Erythroblast (primary cell): ENCODE measurements around the gene ESR1.
"Not testable (repeated sequence)": the region's sequence is repeated elsewhere in the genome, so short reads cannot be mapped to it uniquely, and the experiment has no call there.

Experiments used
- DNase-seq, 2 experiments: peaks; one replicate each; lab custom pipeline; 2025; lab: John Stamatoyannopoulos, UW
- GATA1 ChIP-seq: IDR thresholded peaks from 2 replicates; pipeline ENCODE4 v1.6.1; 2011; ENCODE audit warnings: low read depth, mild to moderate bottlenecking, control low read depth, low read length, moderate library complexity
- POLR2A ChIP-seq: IDR thresholded peaks from 2 replicates; pipeline ENCODE4 v1.6.1; 2011; ENCODE audit warnings: mild to moderate bottlenecking, low read length

ESR1 gene

DNA sequence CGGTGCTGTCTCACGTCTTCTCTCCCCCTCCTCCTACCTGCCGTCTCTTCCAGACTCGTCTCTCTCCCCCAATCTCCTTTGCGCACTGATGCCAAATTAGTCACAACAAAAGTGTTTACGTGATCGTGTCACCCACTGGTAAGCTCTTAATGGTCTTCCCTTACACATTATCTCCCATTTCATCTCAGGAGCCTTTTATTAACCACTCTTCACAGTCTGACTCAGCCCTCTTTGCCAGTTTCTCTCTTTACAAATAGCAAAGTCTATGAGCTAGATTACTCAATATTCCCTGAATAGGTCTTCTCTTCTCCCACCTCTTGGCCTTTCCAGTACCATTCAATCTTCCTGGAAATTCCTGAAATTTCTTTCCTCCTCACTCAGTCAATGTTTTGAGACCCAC lies 247.0 kb downstream of the ESR1 start:
- no peak for DNase-seq
- TF ChIP-seq GATA1 (no peak), POLR2A (no peak)

DNA sequence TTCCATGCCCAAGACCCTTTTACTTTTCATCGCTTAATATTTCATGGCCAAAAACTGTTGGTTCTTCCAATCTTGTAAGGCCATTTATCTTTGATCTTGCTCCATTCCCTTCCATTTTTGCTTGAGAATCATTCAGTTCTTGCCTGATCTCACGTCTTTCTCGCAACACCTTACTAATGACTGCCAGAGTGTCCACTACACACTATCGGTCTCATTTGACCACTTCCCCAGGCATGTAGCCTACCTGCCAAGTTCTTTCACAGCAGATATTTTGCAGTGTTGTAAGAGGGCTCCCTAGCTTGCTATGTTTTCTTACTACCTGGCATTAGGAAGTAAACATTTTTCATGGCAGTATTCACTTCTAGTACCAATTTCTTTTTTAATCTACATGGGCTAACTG lies 248.0 kb downstream of the ESR1 start:
- no peak for TF ChIP-seq GATA1
- TF ChIP-seq POLR2A = no peak
- DNase-seq = no peak

DNA sequence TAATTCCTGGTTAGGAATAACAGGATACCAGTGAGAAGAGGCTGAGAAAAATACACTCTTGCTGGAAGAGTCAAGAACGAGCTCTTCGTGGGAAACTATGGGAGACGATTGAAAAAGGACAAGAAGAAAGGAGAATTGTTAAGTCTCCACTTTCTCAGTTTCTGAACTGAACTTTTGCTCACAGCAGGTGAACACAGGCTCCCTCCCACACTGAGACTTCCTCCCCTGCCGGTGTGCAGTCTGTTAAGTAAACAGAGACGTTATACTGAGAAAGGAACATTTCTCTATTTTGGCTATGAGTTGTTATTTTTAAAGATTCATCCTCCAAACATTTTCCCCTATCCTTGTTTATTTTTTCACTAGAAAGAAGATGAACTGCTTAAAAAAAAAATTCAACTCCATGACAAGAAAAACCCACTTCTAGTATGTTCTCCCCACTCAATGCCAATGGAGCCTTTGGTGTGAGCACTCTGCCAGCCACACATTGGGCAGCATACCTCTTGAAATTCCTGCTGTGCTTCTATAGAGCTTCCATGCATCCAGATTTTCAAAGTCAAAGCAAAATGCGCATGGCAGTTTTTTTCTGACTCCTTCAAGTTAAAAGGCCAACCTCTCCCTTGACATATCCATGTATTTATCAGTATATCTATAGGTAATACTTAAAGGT lies 250.5 kb downstream of the ESR1 start:
- TF ChIP-seq POLR2A = no peak
- TF ChIP-seq GATA1 = no peak
- DNase-seq = no peak

DNA sequence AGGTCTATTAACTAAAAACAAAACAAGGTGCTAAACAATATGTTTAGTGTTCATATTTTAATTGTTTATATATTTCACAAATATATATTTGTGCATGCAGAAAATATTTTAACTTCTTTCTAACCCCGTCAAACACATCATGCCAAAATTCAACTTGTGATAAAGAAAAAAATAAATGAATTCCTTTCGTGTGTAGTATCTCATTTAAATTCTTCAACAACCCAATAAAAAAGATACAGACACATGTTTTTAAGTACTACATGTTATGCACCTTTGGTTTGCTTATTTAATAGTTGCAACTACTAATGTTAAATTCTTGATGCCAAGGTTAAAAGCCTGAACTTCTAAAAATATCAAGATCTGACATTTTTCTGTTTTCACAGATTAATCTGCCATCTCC lies 252.4 kb downstream of the ESR1 start:
- DNase-seq = no peak
- no peak for TF ChIP-seq POLR2A
- TF ChIP-seq GATA1 = no peak

DNA sequence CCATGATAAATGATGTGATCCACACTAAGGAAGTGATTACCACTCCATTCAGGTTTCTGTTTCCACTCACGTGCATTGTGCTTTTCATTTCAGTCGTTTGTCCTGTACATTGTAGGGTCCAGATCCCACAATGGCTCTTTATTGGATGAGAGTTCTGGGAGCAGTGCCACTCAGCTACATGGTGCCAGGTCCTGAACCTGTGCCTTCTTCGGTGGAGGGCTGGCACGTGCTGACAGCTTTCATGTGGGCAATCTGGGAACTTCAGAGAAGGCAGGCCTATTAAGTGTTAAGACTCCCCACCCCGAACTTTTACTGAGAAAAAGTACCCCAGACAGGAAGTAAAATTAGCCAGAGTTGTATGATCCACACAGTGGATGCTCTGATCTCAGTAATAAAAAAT lies 255.0 kb downstream of the ESR1 start:
- TF ChIP-seq POLR2A = no peak
- no peak for TF ChIP-seq GATA1
- no peak for DNase-seq

DNA sequence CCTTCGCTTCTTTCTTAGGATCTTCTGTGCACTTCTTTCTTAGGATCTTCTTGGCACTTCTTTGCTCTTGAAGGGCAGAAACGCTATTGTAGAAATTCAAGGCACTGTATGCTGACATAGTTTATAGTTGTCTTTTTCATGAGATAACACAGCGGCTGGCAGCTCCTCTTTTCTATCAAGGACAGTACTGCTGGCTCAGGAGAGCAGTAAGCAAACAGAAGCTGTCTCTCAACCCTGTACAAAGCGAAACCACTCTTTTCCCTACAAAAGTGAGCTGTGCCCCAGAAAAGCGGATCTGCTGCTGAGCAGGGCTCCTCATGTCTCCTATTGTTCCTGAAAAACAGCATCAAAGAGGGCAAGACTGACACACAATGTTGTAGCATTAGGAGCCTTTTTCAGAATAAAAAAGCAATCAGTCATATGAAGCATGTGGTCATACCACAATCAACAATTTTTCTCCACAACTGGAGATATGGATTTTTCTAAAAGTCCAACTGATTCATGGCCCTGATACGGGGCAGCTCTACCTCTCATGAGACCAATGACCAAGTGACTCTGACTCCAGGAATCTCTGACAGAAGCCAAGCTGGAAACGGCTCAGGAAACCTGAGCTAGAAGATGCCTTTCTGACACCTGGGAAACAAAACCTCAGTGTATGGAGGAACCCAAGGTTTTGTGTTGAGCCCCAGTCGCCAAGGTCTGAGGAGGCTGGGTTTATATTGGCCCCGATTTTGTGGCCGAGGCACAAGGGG lies 255.9 kb downstream of the ESR1 start:
- DNase-seq = no peak
- TF ChIP-seq GATA1 (no peak), POLR2A (no peak)

DNA sequence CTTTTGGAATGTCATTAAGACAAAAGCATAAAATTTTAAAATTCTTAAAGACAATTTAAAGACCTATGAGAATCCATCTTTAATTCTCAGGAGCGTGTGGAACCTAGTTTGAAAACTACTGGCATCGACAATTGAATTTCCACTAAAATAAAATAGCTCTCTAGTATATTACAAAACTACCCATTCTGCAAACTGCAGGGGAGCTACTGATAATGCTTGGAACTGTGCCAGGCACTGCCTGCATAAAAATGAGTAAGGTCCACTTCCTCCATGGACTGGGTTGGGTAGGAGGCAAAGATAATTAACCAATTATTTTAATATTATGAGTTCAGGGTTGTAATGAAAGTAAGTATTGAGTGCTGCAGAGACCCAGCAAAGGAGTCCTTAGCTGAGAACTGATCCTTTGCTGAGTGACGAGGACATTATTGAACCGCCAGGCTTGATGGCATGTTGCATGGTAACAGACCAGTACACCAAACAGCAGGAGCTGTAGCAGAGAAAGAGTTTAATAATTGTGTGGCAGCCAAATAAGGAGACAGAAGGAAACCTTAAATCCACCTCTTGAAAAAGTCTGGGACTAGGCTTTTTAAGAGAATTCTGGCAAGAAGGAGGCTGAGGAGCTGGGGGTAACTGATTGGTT lies 261.3 kb downstream of the ESR1 start:
- no peak for TF ChIP-seq GATA1
- no peak for TF ChIP-seq POLR2A

DNA sequence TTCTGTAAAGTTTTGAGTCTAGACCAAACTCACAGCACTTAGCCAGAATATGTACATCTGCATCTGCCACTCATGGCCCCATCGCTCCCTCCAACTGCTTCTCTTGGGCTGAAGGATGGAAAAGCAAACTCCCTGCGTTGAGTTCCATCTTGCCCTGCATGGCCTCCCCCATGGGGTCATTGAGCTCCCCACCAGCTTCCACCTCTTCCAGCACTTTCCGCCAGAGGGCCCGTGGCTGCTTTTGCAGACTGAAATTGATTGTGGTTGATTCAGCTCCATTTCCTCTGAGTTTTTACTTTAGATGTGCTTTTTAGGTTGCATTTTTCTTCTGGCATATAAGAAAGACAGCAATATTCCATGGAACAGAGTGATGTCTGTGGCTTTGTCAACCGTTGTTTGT lies 263.1 kb downstream of the ESR1 start:
- TF ChIP-seq GATA1 (no peak), POLR2A (no peak)

More for the DNA sequence above, 261.3 kb downstream of the ESR1 start:
- peak; percentile 1 to 4 for DNase-seq

DNA sequence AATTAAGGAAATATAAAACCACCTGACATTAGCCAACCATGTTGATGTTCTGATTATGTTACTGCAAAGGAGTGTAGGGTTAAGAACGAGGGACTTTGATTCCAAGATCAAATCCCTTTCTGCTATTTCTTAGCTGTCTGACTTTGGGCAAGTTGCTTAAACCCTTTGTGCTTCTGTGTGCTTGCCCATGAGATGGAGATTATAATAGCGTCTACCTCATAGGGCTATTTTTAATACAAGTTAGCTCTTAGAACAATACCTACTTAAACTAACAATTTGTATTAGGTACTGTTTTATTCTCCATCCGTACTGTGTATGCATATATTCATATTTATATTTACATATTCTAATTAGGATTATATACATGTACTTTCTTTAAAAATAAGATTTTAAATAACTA lies 263.8 kb downstream of the ESR1 start:
- TF ChIP-seq POLR2A (no peak), GATA1 (no peak)
- no peak for DNase-seq

More for the DNA sequence above, 263.1 kb downstream of the ESR1 start:
- DNase-seq = no peak

DNA sequence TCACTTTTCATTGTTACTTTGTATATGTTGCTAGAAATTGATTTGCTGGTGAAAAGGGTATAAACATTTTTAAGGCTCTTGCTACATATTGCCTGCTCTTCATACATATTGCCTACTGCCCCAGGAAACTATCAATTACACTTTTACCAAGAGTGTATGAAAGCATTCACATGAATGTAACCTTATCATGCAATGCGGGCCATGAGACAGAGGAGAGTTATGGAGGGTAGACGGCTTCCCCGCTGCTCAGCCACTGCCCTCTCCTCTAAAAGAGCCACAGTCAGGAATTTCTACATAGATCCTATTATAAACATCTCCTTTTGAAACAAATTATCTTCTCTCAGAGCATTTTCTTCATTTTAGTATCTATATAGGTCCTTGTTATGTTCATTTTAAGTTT lies 264.4 kb downstream of the ESR1 start:
- DNase-seq = no peak

DNA sequence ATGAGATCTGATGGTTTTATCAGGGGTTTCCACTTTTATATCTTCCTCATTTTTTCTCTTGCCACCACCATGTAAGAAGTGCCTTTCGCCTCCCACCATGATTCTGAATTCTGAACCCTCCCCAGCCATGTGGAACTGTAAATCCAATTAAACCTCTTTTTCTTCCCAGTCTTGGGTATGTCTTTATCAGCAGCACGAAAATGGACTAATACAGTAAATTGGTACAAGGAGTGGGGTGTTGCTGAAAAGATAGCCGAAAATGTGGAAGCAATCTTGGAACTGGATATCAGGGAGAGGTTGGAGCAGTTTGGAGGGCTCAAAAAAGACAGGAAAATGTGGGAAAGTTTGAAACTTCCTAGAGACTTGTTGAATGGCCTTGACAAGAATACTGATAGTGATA lies 268.8 kb downstream of the ESR1 start:
- not testable (repeated sequence) for DNase-seq

More for the DNA sequence above, 264.4 kb downstream of the ESR1 start:
- TF ChIP-seq GATA1 (no peak), POLR2A (no peak)

DNA sequence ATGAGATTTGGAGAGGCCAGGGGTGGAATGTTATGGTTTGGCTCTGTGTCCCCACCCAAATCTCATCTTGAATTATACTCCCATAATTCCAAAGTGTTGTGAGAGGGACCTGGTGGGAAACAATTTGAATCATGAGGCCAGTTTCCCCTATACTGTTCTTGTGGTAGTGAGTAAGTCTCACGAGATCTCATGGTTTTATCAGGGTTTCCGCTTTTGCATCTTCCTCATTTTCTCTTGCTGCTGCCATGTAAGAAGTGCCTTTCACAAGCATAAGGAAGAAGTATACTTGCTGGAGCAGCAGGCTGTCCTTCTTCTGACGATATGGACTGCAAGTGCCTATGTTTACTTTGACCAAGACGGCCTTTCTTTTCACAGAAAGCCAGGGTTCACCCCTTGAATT lies 270.5 kb downstream of the ESR1 start:
- TF ChIP-seq POLR2A = no peak
- no peak for TF ChIP-seq GATA1
- DNase-seq = no peak

DNA sequence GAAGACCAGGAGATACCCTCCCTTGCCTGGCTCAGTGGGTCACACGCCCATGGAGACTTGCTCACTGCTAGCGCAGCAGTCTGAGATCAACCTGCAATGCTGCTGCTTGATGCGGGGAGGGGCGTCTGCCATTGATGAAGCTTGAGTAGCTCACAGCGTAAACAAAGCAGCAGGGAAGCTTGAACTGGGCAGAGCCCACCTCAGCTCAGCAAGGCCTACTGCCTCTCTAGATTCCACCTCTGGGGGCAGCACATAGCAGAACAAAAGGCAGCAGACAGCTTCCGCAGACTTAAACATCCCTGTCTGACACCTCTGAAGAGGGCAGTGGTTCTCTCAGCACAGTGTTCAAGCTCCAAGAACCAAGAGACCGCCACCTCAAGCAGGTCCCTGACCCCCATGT lies 271.3 kb downstream of the ESR1 start:
- TF ChIP-seq GATA1 (no peak), POLR2A (no peak)
- no peak for DNase-seq

DNA sequence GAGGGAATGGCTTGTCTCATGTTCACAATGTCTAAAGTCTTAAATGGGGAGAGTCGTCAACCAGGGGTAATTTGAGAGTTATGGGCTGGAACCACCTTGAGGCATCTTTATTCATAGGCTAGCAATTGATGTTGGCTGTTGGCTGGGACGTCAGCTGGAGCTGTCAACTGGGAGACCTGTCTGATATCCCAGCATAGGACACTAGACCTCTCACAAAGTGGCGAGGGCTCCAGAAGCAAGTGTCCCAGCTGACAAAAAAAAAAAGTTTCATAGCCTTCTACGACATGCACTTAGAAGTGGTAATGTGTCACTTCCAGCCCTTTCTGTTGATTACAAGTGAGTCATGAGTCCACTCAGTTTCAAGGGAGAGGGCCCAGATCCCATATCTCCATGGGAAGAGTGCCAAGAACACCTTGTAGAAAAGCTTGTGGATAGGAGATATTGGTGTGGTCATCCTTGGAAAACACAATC lies 278.0 kb downstream of the ESR1 start:
- TF ChIP-seq GATA1 (no peak), POLR2A (no peak)

More for the DNA sequence above, 278.0 kb downstream of the ESR1 start:
- peak in 1 of 2 experiments; percentile 4 for DNase-seq
